ENCODE results near the gene PKN1.
"Not testable (repeated sequence)": the region's sequence is repeated elsewhere in the genome, so short reads cannot be mapped to it uniquely, and the experiment has no call there.

GRCh38 chr19:14452303-14452702 lies 19.2 kb downstream of the PKN1 start:
- TF ChIP-seq, protein P1, sequence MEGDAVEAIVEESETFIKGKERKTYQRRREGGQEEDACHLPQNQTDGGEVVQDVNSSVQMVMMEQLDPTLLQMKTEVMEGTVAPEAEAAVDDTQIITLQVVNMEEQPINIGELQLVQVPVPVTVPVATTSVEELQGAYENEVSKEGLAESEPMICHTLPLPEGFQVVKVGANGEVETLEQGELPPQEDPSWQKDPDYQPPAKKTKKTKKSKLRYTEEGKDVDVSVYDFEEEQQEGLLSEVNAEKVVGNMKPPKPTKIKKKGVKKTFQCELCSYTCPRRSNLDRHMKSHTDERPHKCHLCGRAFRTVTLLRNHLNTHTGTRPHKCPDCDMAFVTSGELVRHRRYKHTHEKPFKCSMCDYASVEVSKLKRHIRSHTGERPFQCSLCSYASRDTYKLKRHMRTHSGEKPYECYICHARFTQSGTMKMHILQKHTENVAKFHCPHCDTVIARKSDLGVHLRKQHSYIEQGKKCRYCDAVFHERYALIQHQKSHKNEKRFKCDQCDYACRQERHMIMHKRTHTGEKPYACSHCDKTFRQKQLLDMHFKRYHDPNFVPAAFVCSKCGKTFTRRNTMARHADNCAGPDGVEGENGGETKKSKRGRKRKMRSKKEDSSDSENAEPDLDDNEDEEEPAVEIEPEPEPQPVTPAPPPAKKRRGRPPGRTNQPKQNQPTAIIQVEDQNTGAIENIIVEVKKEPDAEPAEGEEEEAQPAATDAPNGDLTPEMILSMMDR (conservative IDR thresholded peaks at IDR 0.05 in 1 of 2, IDR thresholded peaks at IDR 0.05 in 1 of 2; ENCODE audit: extremely low read depth in 1 of 2, insufficient read depth in 1 of 2, low read depth in 1 of 2, low read length in 2 of 2): not testable (repeated sequence)
- TF ChIP-seq EZH2 (IDR thresholded peaks at IDR 0.05; ENCODE audit: borderline replicate concordance, low read length): not testable (repeated sequence)
